Vagina (tissue), 2 donors: ENCODE data around the gene TFCP2L1. TPM values are rescaled to one million over a fixed set of nuclear protein-coding genes. Genes with fewer than 3 reads are reported as not detected.
A peak's percentile ranks its signal among the peaks of the same experiment; 100 is the strongest.

Experiments used
- DNase-seq, 2 donors: peaks; one replicate each; pipeline ENCODE4 v3.0.0-alpha.2; 2017; ENCODE audit errors: extremely low spot score in 2 of 2
- H3K27ac ChIP-seq: fragments of 200-600 bp; sonication (generic); one replicate; pipeline ENCODE4 v1.5.1; 2019
- H3K27me3 ChIP-seq: fragments of 200-600 bp; sonication (generic); one replicate; pipeline ENCODE4 v1.5.1; 2019
- H3K36me3 ChIP-seq, 2 donors: fragments of 200-600 bp; sonication (generic); one replicate each; pipeline ENCODE4 v1.5.1; 2017 to 2019
- H3K4me1 ChIP-seq: fragments of 200-600 bp; sonication (generic); one replicate; pipeline ENCODE4 v1.5.1; 2019
- H3K4me3 ChIP-seq, 2 donors: fragments of 200-600 bp; sonication (generic); 1 replicate in 1 of 2; 2 replicates in 1 of 2; pipeline ENCODE4 v1.5.1; 2016 to 2019
- H3K9me3 ChIP-seq: fragments of 200-600 bp; sonication (generic); one replicate; pipeline ENCODE4 v1.5.1; 2019
- CTCF ChIP-seq, 3 experiments: fragments of 450-650 bp in 2 of 3; fragments of 200-600 bp in 1 of 3; sonication (generic) in 1 of 3; IDR thresholded peaks; one replicate each; pipeline ENCODE4 v1.5.1; 2017 to 2019; ENCODE audit warnings: antibody characterized with exemption in 3 of 3, mild to moderate bottlenecking in 2 of 3, moderate library complexity in 2 of 3
- POLR2A ChIP-seq, 2 donors: fragments of 450-650 bp; IDR thresholded peaks; one replicate each; pipeline ENCODE4 v1.6.1; 2017; ENCODE audit warnings: antibody characterized with exemption in 2 of 2, mild to moderate bottlenecking in 2 of 2, moderate library complexity in 2 of 2
- POLR2AphosphoS5 ChIP-seq, 2 donors: sonication (generic); formaldehyde crosslinking; IDR thresholded peaks; one replicate each; pipeline ENCODE4 v1.9.0; 2017; ENCODE audit warnings: antibody characterized with exemption in 2 of 2, mild to moderate bottlenecking in 2 of 2, low read depth in 1 of 2; ENCODE audit not compliant: insufficient read depth in 1 of 2
- intact Hi-C: fragments of 100-400 bp; cut with DNase I; formaldehyde crosslinking; loops from one replicate; pipeline ENCODE4 v1.15.1; 2023
- total RNA-seq: library from RNA; depleted of rRNA; stranded (reverse); fragments of >200 nt; gene quantifications from one replicate; pipeline ENCODE4 v1.2.3, GENCODE V29; 2016

TFCP2L1 gene
- total RNA-seq, 1 donor from 2014 or later: 32.7 TPM

- Histone ChIP-seq H3K4me1 (peaks cover 16% of the 10 kb centered on the region), H3K27me3 (no peaks in the 10 kb centered on the region), H3K4me3 (peak overlapping the region; percentile 45 to 46), H3K36me3 (no peaks in the 10 kb centered on the region), H3K9me3 (no peaks in the 10 kb centered on the region), H3K27ac (peak overlapping the region; percentile 47)
- DNase-seq: no peak
- TF ChIP-seq POLR2AphosphoS5 (IDR thresholded peaks at IDR 0.05; ENCODE audit: insufficient read depth in 1 of 2, low read depth in 1 of 2) (no peak), POLR2A (IDR thresholded peaks at IDR 0.05) (no peak), CTCF (IDR thresholded peaks at IDR 0.05) (no peak)
- intact Hi-C loops: no loop called here
Observed at GRCh38 chr2:121283670-121284462, 1.1 kb downstream of the TFCP2L1 start.

- no peak for DNase-seq
- H3K27me3 ChIP-seq: no peaks in the 10 kb centered on the region
- H3K4me3 ChIP-seq: peak overlapping the region in 1 of 2 donors; percentile 46
- H3K36me3 ChIP-seq: no peaks in the 10 kb centered on the region
- TF ChIP-seq POLR2AphosphoS5 (IDR thresholded peaks at IDR 0.05; ENCODE audit: insufficient read depth in 1 of 2, low read depth in 1 of 2): no peak
- no peak for TF ChIP-seq CTCF (IDR thresholded peaks at IDR 0.05)
- TF ChIP-seq POLR2A (IDR thresholded peaks at IDR 0.05): no peak
- intact Hi-C loops: no loop called here
- H3K9me3 ChIP-seq: no peaks in the 10 kb centered on the region
- peaks cover 16% of the 10 kb centered on the region for H3K4me1 ChIP-seq
- H3K27ac ChIP-seq: no peak overlapping the region
Observed at GRCh38 chr2:121282800-121283385, 2.1 kb downstream of the TFCP2L1 start.

- Histone ChIP-seq H3K36me3 (no peaks in the 10 kb centered on the region), H3K9me3 (no peaks in the 10 kb centered on the region), H3K4me1 (peaks cover 16% of the 10 kb centered on the region), H3K27me3 (no peaks in the 10 kb centered on the region), H3K4me3 (no peak overlapping the region), H3K27ac (no peak overlapping the region)
- DNase-seq: no peak
- TF ChIP-seq POLR2AphosphoS5 (IDR thresholded peaks at IDR 0.05; ENCODE audit: insufficient read depth in 1 of 2, low read depth in 1 of 2) (no peak), CTCF (IDR thresholded peaks at IDR 0.05) (no peak), POLR2A (IDR thresholded peaks at IDR 0.05) (no peak)
- intact Hi-C loops: no loop called here
Observed at GRCh38 chr2:121281694-121282093, 3.3 kb downstream of the TFCP2L1 start.

GRCh38 chr2:121281107-121281506, 3.9 kb downstream of the TFCP2L1 start:
- no peak overlapping the region for H3K4me3 ChIP-seq
- intact Hi-C loops: no loop called here
- H3K4me1 ChIP-seq: peaks cover 16% of the 10 kb centered on the region
- no peaks in the 10 kb centered on the region for H3K9me3 ChIP-seq
- H3K27ac ChIP-seq: no peak overlapping the region
- no peak for TF ChIP-seq CTCF (IDR thresholded peaks at IDR 0.05)
- no peak for TF ChIP-seq POLR2AphosphoS5 (IDR thresholded peaks at IDR 0.05; ENCODE audit: insufficient read depth in 1 of 2, low read depth in 1 of 2)
- TF ChIP-seq POLR2A (IDR thresholded peaks at IDR 0.05): no peak
- DNase-seq: no peak
- no peaks in the 10 kb centered on the region for H3K27me3 ChIP-seq
- H3K36me3 ChIP-seq: no peaks in the 10 kb centered on the region
